Thymus (tissue), 11 donors: ENCODE data around the gene ACOT12. TPM values are rescaled to one million over a fixed set of nuclear protein-coding genes. Genes with fewer than 3 reads are reported as not detected.

Experiments used
- DNase-seq, 9 donors: peaks; one replicate each; pipeline ENCODE4 v3.0.0-alpha.2; 2013; ENCODE audit warnings: low spot score in 9 of 9, low read depth in 6 of 9, missing footprints in 1 of 9
- H3K27ac ChIP-seq, 2 donors: one replicate each; pipeline ENCODE4 v1.5.1; 2013; ENCODE audit warnings: control low read depth in 1 of 2, low read depth in 1 of 2, low read length in 1 of 2, mild to moderate bottlenecking in 1 of 2, moderate library complexity in 1 of 2
- H3K27me3 ChIP-seq, 2 donors: one replicate each; pipeline ENCODE4 v1.5.1; 2013; ENCODE audit warnings: low read length in 1 of 2; ENCODE audit not compliant: control insufficient read depth in 2 of 2, insufficient read depth in 1 of 2
- H3K36me3 ChIP-seq, 2 donors: one replicate each; pipeline ENCODE4 v1.5.1; 2013; ENCODE audit warnings: low read length in 1 of 2, mild to moderate bottlenecking in 1 of 2, moderate library complexity in 1 of 2; ENCODE audit not compliant: control insufficient read depth in 2 of 2, insufficient read depth in 2 of 2
- H3K4me1 ChIP-seq, 2 donors: one replicate each; pipeline ENCODE4 v1.5.1; 2013; ENCODE audit warnings: low read length in 2 of 2; ENCODE audit not compliant: control insufficient read depth in 2 of 2, insufficient read depth in 2 of 2
- H3K4me3 ChIP-seq, 2 donors: one replicate each; pipeline ENCODE4 v1.5.1; 2013; ENCODE audit warnings: low read length in 2 of 2, control low read depth in 1 of 2, mild to moderate bottlenecking in 1 of 2
- H3K9me3 ChIP-seq, 2 donors: one replicate each; pipeline ENCODE4 v1.5.1; 2013; ENCODE audit warnings: low read length in 1 of 2, mild to moderate bottlenecking in 1 of 2; ENCODE audit not compliant: control insufficient read depth in 2 of 2, insufficient read depth in 1 of 2
- WGBS: extraction: QIAGEN DNeasy Blood & Tissue Kit; methylation state at CpG from one replicate; pipeline ENCODE4 v1.1.7; 2013; 5-methylcytosine and 5-hydroxymethylcytosine counted together
- polyA plus RNA-seq: library from polyadenylated mRNA; stranded (reverse); fragments of 200-250 nt; gene quantifications from one replicate; pipeline ENCODE4 v1.2.3, GENCODE V29; 2013
- total RNA-seq: library from RNA; stranded (reverse); fragments of 120-200 nt; gene quantifications from one replicate; pipeline ENCODE4 v1.2.4, GENCODE V29; 2013
- donor health status: healthy.

ACOT12 gene
- total and polyA plus RNA-seq, 2 donors, result 0.05 to 0.14 TPM

DNA sequence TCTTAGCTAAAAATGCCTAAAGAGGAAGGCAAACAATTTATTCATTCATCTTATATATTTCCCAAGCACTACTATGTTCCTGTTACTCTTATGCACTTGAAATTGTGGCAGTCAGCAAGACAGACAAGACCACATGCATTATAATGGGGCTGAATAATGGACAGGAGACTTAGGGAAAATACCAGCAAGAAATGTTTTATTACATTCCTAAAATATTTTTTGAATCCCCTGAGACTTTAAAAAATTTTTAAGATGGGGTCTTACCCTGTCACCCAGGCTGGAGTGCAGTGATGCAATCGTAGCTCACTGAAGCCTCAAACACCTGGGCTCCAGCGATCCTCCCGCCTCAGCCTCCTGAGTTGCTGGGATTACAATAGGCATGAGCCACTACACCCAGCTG is 79.4 kb downstream of the ACOT12 start:
- Histone ChIP-seq H3K4me1 (no peaks in the 10 kb centered on the region), H3K27ac (no peak overlapping the region), H3K4me3 (no peak overlapping the region), H3K36me3 (peaks cover 4 to 33% of the 10 kb centered on the region in 2 donors), H3K9me3 (no peaks in the 10 kb centered on the region), H3K27me3 (no peaks in the 10 kb centered on the region)
- no peak for DNase-seq
- 97% methylated on average over 3 of the region's 3 CpGs for WGBS

DNA sequence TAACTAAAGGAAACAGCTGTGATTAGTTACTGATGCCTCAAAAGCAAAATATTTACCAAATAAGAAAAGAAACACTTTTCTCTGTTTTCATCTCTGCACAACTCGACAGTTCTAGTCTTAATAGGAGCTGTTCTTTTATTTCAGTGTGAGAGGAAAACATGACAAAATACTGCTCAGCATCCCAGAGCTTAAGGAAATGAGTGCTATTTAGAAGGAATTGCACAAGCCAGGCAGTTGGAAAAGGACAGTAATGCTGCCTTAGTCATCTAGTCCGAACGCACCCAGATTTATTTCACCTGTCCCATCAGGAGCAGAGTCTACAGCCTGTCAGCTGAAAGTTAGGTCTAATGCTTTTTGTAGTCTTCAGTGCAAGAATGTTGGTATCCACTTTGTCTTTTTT is 80.2 kb downstream of the ACOT12 start:
- DNase-seq, result no peak
- Histone ChIP-seq H3K9me3 (no peaks in the 10 kb centered on the region), H3K27me3 (no peaks in the 10 kb centered on the region), H3K4me3 (no peak overlapping the region), H3K27ac (no peak overlapping the region), H3K4me1 (no peaks in the 10 kb centered on the region), H3K36me3 (peaks cover 7 to 34% of the 10 kb centered on the region in 2 donors)
- 98% methylated on average over 3 of the region's 3 CpGs for WGBS

DNA sequence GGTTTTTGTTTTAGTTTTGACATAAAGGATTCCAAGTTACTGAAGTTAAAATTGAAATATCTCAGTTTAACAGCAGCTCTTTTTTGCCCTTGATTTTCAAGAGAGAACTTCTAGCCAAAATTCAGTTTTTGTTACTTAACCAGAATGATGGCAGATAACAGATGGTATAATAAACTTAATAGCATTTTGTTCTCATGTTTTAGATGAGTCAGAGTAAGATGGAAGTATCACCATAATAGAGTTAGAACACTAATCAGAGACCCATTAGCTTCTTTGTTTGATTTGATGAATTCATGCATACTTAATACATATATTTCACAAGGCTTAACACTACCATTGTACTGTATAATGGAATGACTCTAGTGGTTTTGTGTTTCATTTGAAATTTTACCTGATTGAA is 80.7 kb downstream of the ACOT12 start:
- Histone ChIP-seq H3K27me3 (no peaks in the 10 kb centered on the region), H3K9me3 (no peaks in the 10 kb centered on the region), H3K36me3 (peaks cover 7 to 37% of the 10 kb centered on the region in 2 donors), H3K4me1 (no peaks in the 10 kb centered on the region), H3K4me3 (no peak overlapping the region), H3K27ac (no peak overlapping the region)
- DNase-seq, result no peak

DNA sequence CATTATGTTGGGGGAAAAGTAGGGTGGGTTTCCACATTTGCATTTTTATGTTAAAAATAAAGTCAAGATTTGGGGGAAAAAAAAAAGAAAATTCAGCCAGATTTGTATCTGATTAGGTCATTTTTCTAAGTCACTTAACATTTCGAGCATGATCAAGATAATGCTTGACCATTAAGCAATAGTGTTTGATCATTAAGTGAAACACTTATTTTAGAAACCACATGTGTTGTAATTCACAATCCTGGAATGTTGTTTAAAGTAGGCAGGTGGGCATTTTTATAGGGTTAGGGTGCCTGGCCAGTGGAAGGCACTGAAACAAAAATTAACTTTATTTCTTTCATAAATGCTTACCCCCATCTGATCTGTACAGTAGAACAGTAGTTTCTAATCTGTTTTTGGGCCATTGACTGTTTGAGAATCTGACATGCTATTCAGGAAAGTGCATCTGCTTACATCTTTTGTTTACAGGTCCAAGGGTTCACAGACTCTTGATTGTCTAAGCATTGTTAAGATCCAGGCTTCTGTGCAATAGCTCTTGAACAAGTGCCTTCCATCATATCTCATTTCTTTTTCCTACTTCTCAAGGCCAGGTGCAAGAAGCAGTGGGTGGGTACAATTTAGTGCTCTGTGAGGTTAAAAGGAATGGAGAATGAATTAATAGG is 83.4 kb downstream of the ACOT12 start:
- H3K27ac ChIP-seq, result no peak overlapping the region
- no peaks in the 10 kb centered on the region for H3K4me1 ChIP-seq
- H3K4me3 ChIP-seq, result no peak overlapping the region
- peaks cover 7 to 38% of the 10 kb centered on the region in 2 donors for H3K36me3 ChIP-seq
- H3K9me3 ChIP-seq, result no peaks in the 10 kb centered on the region
- DNase-seq, result no peak
- H3K27me3 ChIP-seq, result no peaks in the 10 kb centered on the region
- 97% methylated on average over 1 of the region's 1 CpG for WGBS

DNA sequence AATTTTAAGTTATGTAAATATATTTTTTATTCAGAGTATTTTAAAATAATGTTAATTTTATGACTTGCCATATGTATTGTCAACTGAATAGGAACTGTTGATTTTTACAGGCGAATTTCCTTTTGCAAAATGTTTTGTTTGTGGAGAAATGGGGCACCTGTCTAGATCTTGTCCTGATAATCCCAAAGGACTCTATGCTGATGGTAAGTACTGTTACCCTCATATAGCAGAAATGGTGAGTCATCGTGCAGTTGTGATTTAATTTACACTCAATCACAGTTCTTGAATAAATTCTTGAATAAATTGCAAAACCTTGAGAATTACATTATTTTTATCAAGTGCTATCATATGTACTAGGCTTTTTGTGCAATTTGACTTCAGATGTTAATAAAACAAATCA is 85.1 kb downstream of the ACOT12 start:
- no peak for DNase-seq
- over 99% methylated on average over 2 of the region's 2 CpGs for WGBS

DNA sequence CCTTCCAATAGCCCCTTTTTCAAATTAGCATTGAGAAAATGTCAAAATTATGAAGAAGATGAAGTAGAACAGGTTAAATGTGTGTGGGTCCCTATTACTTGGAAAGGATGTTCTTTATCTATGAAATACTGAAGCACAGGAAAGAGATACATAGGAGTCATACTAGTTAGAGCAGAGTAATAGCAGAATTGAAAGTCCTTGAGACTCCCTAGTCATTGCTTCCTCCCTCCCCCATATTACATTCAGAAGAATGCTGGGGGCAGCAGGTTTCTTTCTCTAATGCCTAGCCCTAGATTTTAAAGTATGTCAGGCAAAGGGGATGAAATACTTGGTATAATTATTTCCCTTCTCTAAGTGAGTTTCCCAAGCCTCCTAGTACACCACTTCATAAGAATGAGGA is 88.1 kb downstream of the ACOT12 start:
- Histone ChIP-seq H3K4me1 (peaks cover 4 to 10% of the 10 kb centered on the region in 2 donors), H3K36me3 (peaks cover 9 to 15% of the 10 kb centered on the region in 2 donors), H3K4me3 (no peak overlapping the region), H3K27me3 (no peaks in the 10 kb centered on the region), H3K27ac (no peak overlapping the region), H3K9me3 (no peaks in the 10 kb centered on the region)
- no peak for DNase-seq

More for the DNA sequence above, 85.1 kb downstream of the ACOT12 start:
- Histone ChIP-seq H3K27ac (no peak overlapping the region), H3K9me3 (no peaks in the 10 kb centered on the region), H3K36me3 (peaks cover 11 to 35% of the 10 kb centered on the region in 2 donors), H3K27me3 (no peaks in the 10 kb centered on the region), H3K4me1 (no peaks in the 10 kb centered on the region), H3K4me3 (no peak overlapping the region)

DNA sequence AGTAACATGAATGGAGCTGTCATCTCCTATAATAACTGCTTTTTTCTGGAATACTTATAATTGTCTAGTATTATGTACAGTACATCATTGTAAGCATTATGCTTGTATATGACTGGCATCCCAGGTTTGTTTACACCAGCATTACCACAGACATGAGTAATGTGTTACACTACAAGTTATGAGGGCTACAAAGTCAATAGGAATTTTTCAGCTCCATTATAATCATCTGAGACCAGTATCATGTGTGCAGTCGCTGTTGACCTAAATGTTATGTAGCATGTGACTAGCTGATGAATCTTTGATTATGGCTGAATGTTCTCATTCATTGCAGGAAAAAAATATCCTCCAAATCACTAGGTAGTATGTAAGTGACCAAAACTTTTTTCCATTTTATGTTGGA is 90.4 kb downstream of the ACOT12 start:
- Histone ChIP-seq H3K9me3 (no peaks in the 10 kb centered on the region), H3K27me3 (no peaks in the 10 kb centered on the region), H3K27ac (no peak overlapping the region), H3K4me3 (no peak overlapping the region), H3K36me3 (peaks cover 6 to 11% of the 10 kb centered on the region in 2 donors), H3K4me1 (peaks cover 12 to 19% of the 10 kb centered on the region in 2 donors)
- WGBS, result 97% methylated on average over 1 of the region's 1 CpG
- DNase-seq, result no peak

DNA sequence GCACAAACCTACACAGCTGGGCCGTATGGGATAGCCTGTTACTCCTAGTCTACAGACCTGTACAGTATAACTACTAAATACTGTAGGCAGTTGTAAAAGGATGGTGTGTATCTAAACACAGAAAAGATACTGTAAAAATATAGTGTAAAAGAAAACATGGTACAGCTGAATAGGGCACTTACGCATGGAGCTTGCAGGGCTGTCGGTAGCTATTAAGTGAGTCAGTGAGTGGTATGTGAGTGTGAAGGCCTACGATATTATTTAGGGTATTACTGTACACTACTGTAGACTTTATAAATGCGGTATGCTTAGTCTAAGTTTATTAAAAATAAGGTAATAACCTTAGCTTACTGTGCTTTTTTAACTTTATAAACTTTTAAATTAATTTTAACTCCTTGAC is 91.3 kb downstream of the ACOT12 start:
- no peaks in the 10 kb centered on the region for H3K9me3 ChIP-seq
- H3K27ac ChIP-seq, result no peak overlapping the region
- H3K4me3 ChIP-seq, result no peak overlapping the region
- H3K27me3 ChIP-seq, result no peaks in the 10 kb centered on the region
- H3K36me3 ChIP-seq, result peaks cover 6 to 8% of the 10 kb centered on the region in 2 donors
- WGBS, result 97% methylated on average over 5 of the region's 5 CpGs
- H3K4me1 ChIP-seq, result peaks cover 12 to 19% of the 10 kb centered on the region in 2 donors
- DNase-seq, result no peak

DNA sequence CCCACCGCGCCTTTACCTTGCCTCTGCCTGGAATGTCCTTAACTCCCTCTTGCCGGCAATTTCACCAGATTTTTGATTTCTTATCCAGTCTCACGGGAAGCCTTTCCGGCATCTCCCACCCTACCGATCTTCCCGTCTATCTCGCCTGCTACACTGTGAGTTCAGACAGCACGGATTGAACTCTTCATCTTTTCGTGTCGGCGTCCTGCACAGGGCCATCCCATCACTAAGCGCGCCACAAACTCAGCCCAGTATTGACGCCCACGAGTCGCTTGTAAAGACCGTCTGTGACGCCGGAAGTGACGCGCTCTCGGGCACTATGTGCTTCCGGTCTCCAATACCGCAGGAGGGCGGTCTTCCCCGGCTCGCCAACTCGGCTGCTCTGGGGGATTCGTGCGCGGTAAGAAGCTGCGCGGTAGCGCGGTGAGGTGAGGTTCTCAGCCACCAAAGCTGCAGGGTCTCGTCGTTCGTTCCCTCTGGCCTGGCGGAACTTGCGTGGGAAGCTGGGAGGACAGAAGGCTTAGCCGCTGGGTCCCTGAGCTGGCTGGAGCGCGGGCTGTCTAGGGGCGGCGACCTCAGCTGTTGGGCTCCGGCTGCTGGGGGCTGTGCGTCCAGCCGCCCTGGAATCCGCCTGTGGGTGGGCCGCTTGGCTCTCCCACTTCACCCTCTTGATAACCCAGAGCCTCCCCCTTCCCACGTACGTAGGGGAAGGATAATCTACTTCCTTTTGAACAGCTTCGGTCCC is 92.5 kb downstream of the ACOT12 start, which contains the start of gene ZCCHC9:
Gene ZCCHC9 (plus strand): TSS at position 317 of the 745 bp plus-strand sequence. CDS start 3,171 bp downstream, outside the sequence.
- under 1% methylated on average over 54 of the region's 54 CpGs for WGBS
- H3K9me3 ChIP-seq, result no peaks in the 10 kb centered on the region
- peaks cover 6 to 8% of the 10 kb centered on the region in 2 donors for H3K36me3 ChIP-seq
- H3K27ac ChIP-seq, result peak within 1 kb of the TSS; percentile 91 to 92
- no peaks in the 10 kb centered on the region for H3K27me3 ChIP-seq
- peak within 1 kb of the TSS; percentile 73 to 93 for H3K4me3 ChIP-seq
- H3K4me1 ChIP-seq, result peaks cover 12 to 19% of the 10 kb centered on the region in 2 donors
- DNase-seq, result peak; percentile 85 to 96 (median 89)
